ENCODE measurements around the gene KNSTRN.

Gene KNSTRN

DNA sequence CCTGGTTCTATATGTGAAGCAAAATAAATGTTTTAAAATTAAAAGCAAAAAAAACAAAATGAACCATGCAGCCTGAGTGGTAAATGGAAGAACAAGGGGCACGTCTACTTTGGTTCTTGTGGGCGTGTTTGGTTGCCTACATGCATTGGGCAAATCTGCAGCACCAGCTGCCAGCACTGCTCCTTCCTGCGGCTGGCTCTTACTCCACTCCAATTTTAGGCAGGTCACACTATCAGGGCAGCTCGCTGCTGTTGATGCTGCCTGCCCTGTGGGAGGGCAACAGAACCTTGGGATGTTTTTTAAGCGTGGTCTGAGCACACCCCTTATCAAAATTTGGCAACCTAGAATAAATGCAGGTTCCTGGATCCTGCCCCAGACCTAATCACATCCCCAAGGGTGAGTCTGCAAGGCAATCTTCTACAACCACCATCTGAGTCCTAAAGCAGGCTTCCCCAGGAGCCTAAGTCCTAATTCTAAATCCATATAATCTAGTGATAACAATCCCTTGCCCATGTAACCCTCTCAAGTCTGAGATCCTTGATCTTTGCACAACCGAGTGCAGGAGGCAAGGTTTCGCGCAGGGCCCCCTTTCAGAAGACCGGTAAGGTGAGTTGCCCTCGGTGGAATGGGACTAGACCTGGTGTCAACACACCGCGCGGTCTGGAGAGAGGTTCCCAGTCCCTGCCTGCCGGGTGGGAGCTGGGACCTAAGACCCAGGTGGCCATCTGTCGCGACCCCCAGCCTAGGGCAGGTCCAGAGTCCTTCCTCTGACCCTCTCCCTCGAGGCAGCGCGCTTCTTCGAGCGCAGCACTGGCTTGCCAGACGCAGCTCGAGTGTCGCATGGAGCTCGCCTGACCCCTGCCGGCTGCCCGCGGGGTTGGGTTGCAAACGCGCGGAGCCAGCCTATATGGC, 39.0 kb downstream of the KNSTRN start:
- H3K4me1 Mint-ChIP-seq, result peaks cover 8% of the 10 kb centered on the region
- no peaks in the 10 kb centered on the region for H3K27me3 Mint-ChIP-seq
- no peaks in the 10 kb centered on the region for H3K9me3 Mint-ChIP-seq
- no peak overlapping the region for H3K4me3 Mint-ChIP-seq
- peak; percentile 98 for ATAC-seq
- peak; percentile 82 for DNase-seq
- H3K27ac Mint-ChIP-seq, result no peak overlapping the region

- no peaks in the 10 kb centered on the region for H3K27me3 Mint-ChIP-seq
- no peak overlapping the region for H3K4me3 Mint-ChIP-seq
- no peak overlapping the region for H3K27ac Mint-ChIP-seq
- no peak for ATAC-seq
- no peaks in the 10 kb centered on the region for H3K9me3 Mint-ChIP-seq
- no peak for DNase-seq
- H3K4me1 Mint-ChIP-seq, result peaks cover 8% of the 10 kb centered on the region
These were observed 42.1 kb downstream of the KNSTRN start for GRCh38 chr15:40424483-40425115.

DNA sequence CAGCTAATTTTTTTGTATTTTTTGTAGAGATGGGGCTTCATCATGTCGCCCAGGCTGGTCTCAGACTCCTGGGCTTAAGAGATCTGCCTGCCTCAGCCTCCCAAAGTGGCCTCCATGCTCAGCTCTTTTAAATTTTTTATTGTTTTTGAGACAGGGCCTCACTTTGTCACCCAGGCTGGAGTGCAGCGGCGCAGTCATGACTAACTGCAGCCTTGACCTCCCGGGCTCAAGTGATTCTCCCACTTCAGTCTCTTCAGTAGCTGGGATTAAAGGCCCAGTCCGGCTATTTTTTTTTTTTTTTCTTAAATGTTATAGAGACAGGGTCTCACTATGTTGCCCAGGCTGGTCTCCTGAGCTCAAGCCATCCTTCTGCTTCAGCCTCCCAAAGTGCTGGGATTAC, 43.2 kb downstream of the KNSTRN start:
- H3K9me3 Mint-ChIP-seq, result no peaks in the 10 kb centered on the region
- DNase-seq (no peak), ATAC-seq (no peak)
- H3K27ac Mint-ChIP-seq, result peak overlapping the region in 1 of 2 donors; percentile 49
- no peaks in the 10 kb centered on the region for H3K27me3 Mint-ChIP-seq
- peaks cover 8% of the 10 kb centered on the region for H3K4me1 Mint-ChIP-seq
- H3K4me3 Mint-ChIP-seq, result no peak overlapping the region

GRCh38 chr15:40427188-40427587, 44.7 kb downstream of the KNSTRN start:
- DNase-seq (no peak), ATAC-seq (no peak)
- H3K27ac Mint-ChIP-seq, result no peak overlapping the region
- H3K4me3 Mint-ChIP-seq, result no peak overlapping the region
- H3K27me3 Mint-ChIP-seq, result no peaks in the 10 kb centered on the region
- no peaks in the 10 kb centered on the region for H3K9me3 Mint-ChIP-seq
- H3K4me1 Mint-ChIP-seq, result no peaks in the 10 kb centered on the region

- DNase-seq, result no peak
- Mint-ChIP-seq H3K4me3 (no peak overlapping the region), H3K4me1 (no peaks in the 10 kb centered on the region), H3K27ac (peak overlapping the region in 1 of 2 donors; percentile 41), H3K9me3 (no peaks in the 10 kb centered on the region), H3K27me3 (no peaks in the 10 kb centered on the region)
- ATAC-seq, result no peak
These were observed 45.7 kb downstream of the KNSTRN start for GRCh38 chr15:40428185-40428584.

GRCh38 chr15:40429068-40429710, 46.7 kb downstream of the KNSTRN start:
- H3K27ac Mint-ChIP-seq, result no peak overlapping the region
- no peaks in the 10 kb centered on the region for H3K9me3 Mint-ChIP-seq
- no peak for ATAC-seq
- H3K4me1 Mint-ChIP-seq, result no peaks in the 10 kb centered on the region
- peaks cover 2% of the 10 kb centered on the region for H3K27me3 Mint-ChIP-seq
- H3K4me3 Mint-ChIP-seq, result no peak overlapping the region
- no peak for DNase-seq

DNA sequence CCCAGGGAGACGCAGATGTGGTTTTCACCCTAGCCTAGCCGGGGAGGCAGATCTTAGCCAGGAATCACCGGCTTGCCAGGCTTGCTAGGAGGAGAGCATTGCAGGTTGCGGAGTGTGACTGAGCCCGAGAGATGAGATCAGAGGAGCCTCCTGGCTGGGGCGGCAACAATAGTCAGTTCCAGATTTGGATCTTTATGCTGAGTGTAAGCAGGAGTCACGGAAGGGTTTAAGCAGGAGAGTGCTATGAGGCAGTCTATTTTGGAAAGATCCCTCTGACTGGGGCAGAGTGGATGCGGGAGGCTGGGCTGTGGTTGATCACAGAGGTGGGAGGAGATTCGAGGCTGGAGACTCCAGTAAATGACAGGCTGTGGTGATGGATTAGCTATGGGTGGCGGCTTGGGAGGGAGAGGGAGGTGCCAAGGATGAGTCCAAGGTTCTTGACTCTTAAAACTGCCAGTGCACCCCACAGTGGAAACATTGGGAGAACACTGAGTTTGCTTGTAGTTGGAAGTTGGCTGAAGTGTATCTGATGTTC, 47.8 kb downstream of the KNSTRN start:
- Mint-ChIP-seq H3K4me1 (peaks cover 6% of the 10 kb centered on the region), H3K27ac (no peak overlapping the region), H3K9me3 (no peaks in the 10 kb centered on the region), H3K4me3 (no peak overlapping the region), H3K27me3 (peaks cover 14% of the 10 kb centered on the region)
- no peak for ATAC-seq
- no peak for DNase-seq

- ATAC-seq, result no peak
- Mint-ChIP-seq H3K27me3 (peaks cover 62% of the 10 kb centered on the region), H3K4me3 (peak overlapping the region in 1 of 2 donors; percentile 47), H3K4me1 (peaks cover 50% of the 10 kb centered on the region), H3K9me3 (no peaks in the 10 kb centered on the region), H3K27ac (no peak overlapping the region)
- no peak for DNase-seq
These were observed 52.6 kb downstream of the KNSTRN start for GRCh38 chr15:40435023-40435709.

DNA sequence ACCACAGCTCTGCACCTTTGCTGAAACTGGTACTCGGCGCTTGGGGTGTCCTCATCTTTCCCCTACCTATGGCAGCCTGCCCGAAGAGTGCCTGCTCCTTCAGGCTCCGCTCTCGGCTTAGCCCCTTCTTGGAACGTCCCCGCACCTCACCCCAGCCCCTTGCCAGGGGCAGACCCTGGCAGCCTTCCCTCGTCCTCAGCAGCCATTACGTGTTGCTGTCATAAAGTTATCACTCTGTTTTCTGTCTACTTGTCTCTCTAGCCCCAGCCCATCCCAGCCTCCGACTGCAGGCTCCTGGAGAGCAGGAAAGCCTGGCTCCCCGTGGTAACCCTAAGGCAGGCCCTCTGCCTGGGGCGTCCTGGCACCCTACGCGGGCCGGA, 53.2 kb downstream of the KNSTRN start:
- peaks cover 53% of the 10 kb centered on the region for H3K4me1 Mint-ChIP-seq

DNA sequence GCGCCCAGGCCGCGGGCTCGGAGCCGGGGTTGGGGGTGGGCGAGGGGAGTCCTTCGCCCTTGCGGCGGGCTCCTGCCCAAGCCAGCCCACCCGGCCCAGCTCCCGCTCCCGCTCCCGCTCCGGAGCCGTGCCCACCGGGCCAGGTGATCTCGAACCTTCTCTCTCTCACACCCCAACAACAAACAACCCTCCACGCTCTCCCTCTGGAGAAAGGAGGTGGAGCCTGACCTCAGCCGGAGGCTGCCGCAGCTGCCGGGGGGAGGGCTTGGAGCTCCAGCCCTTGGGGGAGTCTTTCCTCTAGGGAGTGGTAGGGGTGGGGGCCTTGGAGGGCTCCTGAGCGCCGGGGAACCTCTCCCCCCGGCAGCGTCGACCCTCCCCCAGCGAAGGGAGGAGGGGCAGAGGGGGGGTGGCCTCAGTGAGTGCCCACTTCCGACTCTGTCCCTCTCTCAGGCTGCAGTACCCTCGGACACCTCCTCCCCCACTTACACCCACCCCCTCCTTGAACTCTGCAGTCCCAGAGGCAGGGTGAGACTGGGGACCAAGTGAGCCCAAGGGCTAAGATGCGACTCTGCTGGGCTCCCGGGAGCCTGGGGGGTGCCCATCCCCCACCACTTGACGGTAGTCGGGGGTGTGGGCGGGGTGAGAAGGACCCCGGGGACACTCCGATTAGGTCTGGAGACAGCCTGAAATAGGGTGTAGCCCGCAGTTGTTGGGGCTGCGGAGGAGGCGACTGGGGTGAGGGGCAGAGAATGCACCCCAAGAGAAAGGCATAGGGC, 53.8 kb downstream of the KNSTRN start:
- ATAC-seq (no peak), DNase-seq (peak in 1 of 2 donors; percentile 19)
- peak overlapping the region; percentile 73 to 82 for H3K4me3 Mint-ChIP-seq
- no peak overlapping the region for H3K27ac Mint-ChIP-seq
- no peaks in the 10 kb centered on the region for H3K9me3 Mint-ChIP-seq
- H3K4me1 Mint-ChIP-seq, result peaks cover 53% of the 10 kb centered on the region
- peaks cover 64% of the 10 kb centered on the region for H3K27me3 Mint-ChIP-seq

More for the DNA sequence above, 53.2 kb downstream of the KNSTRN start:
- no peak for ATAC-seq
- no peaks in the 10 kb centered on the region for H3K9me3 Mint-ChIP-seq
- peak overlapping the region in 1 of 2 donors; percentile 47 for H3K4me3 Mint-ChIP-seq
- H3K27me3 Mint-ChIP-seq, result peaks cover 64% of the 10 kb centered on the region
- H3K27ac Mint-ChIP-seq, result no peak overlapping the region
- no peak for DNase-seq

GRCh38 chr15:40436892-40437751, 54.6 kb downstream of the KNSTRN start:
- Mint-ChIP-seq H3K4me3 (peak overlapping the region; percentile 73 to 82), H3K4me1 (peaks cover 53% of the 10 kb centered on the region), H3K27me3 (peaks cover 64% of the 10 kb centered on the region), H3K9me3 (no peaks in the 10 kb centered on the region), H3K27ac (no peak overlapping the region)
- ATAC-seq, result no peak
- no peak for DNase-seq

- Mint-ChIP-seq H3K27me3 (peaks cover 64% of the 10 kb centered on the region), H3K9me3 (no peaks in the 10 kb centered on the region), H3K4me3 (no peak overlapping the region), H3K4me1 (peaks cover 61% of the 10 kb centered on the region), H3K27ac (no peak overlapping the region)
- ATAC-seq, result no peak
- no peak for DNase-seq
These were observed 55.5 kb downstream of the KNSTRN start for GRCh38 chr15:40437752-40438687.

GRCh38 chr15:40438712-40439111, 56.2 kb downstream of the KNSTRN start:
- peaks cover 68% of the 10 kb centered on the region for H3K4me1 Mint-ChIP-seq
- H3K27me3 Mint-ChIP-seq, result peaks cover 64% of the 10 kb centered on the region
- no peak for ATAC-seq
- no peaks in the 10 kb centered on the region for H3K9me3 Mint-ChIP-seq
- no peak overlapping the region for H3K4me3 Mint-ChIP-seq
- DNase-seq, result no peak
- no peak overlapping the region for H3K27ac Mint-ChIP-seq
